Thoracic aorta (tissue), 2 donors: ENCODE measurements around the gene ATXN1. TPM values are rescaled to one million over a fixed set of nuclear protein-coding genes. Genes with fewer than 3 reads are reported as not detected.

Experiments
- ATAC-seq: fragments of 150-250 bp; one replicate; pipeline ENCODE4 v1.8.0; 2017; ENCODE audit warnings: low read depth; ENCODE audit not compliant: insufficient number of reproducible peaks, low FRiP score
- DNase-seq: peaks from one replicate; pipeline ENCODE4 v3.0.0-alpha.2; 2020; ENCODE audit warnings: low spot score
- H3K27ac ChIP-seq, 2 donors: fragments of 200-600 bp; sonication (generic); 1 replicate in 1 of 2; 2 replicates in 1 of 2; pipeline ENCODE4 v1.5.1; 2016; ENCODE audit warnings: mild to moderate bottlenecking in 2 of 2, moderate library complexity in 2 of 2
- H3K27me3 ChIP-seq: fragments of 200-600 bp; sonication (generic); replicated peaks from 2 replicates; pipeline ENCODE4 v1.6.0; 2016; ENCODE audit warnings: mild to moderate bottlenecking; ENCODE audit not compliant: insufficient read depth
- H3K36me3 ChIP-seq: fragments of 200-600 bp; sonication (generic); one replicate; pipeline ENCODE4 v1.5.1; 2016
- H3K4me1 ChIP-seq, 2 donors: fragments of 200-600 bp; sonication (generic); 1 replicate in 1 of 2; 2 replicates in 1 of 2; pipeline versions ENCODE4 v1.5.1 to v1.6.0; 2016; ENCODE audit warnings: low read depth in 2 of 2, mild to moderate bottlenecking in 1 of 2; ENCODE audit not compliant: control insufficient read depth in 1 of 2
- H3K4me3 ChIP-seq: fragments of 200-600 bp; sonication (generic); 2 replicates; pipeline ENCODE4 v1.5.1; 2016; ENCODE audit warnings: mild to moderate bottlenecking
- H3K9me3 ChIP-seq: fragments of 200-600 bp; sonication (generic); 2 replicates; pipeline ENCODE4 v1.5.1; 2016
- total RNA-seq, 2 donors: library from RNA; depleted of rRNA; stranded (reverse); fragments of >200 nt; gene quantifications; one replicate each; pipeline versions ENCODE4 v1.1.0 to v1.2.3, GENCODE V29; 2016
- TF ChIP-seq, protein P1 (sequence below): fragments of 200-600 bp; sonication (generic); IDR thresholded peaks from one replicate; pipeline ENCODE4 v1.5.1; 2019; ENCODE audit warnings: antibody characterized with exemption

Gene ATXN1
- total RNA-seq, 2 donors from 2014 or later, result 59.8 to 62.4 TPM

DNA sequence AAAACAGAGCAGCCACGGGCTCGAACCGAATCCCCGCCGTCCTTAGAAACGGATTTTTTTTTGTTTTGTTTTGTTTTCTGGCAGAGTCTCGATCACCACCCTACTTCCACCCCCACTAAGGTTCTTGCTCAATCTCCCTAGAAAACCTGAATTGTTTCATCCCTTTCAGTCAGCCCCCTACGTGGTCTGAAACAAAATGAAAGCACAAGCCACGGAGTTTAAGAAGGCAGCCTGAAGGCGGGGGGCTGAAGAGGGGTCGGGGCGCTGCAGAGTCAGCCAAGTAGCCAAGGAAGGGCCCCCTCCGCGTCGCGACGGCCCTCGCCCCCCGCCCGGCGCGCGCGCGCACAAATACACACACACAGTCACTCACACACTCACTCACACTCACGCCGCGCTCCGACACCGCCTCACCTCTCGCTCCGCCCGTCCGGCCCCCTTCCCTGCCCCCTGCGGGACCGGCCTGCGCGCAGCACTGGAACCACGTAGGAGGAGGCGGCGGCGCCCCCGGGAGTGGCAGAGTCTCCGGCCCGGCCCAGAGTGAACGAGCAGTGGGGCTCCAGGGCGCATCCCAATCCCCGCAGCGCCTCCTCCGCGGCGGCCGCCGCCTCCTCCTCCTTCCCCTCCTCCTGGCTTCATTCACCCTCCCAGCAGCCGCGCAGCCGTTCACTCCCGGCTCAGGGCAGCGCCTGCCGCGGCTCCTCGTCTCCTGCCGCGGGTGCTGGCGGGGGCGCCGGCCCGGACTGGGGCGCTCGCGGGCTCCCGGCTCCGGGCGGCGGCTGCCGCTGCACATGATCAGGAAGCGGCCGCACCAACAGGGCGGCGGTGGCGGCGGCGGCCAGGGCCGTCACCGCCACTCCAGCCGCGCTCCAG is 1.4 kb downstream of the ATXN1 start:
- Histone ChIP-seq H3K27me3 (no peaks in the 10 kb centered on the region), H3K36me3 (no peaks in the 10 kb centered on the region), H3K27ac (peak overlapping the region; percentile 98 to 99), H3K9me3 (no peaks in the 10 kb centered on the region), H3K4me3 (peak overlapping the region; percentile 82), H3K4me1 (peaks cover 35 to 51% of the 10 kb centered on the region in 2 donors)
- TF ChIP-seq, protein P1, sequence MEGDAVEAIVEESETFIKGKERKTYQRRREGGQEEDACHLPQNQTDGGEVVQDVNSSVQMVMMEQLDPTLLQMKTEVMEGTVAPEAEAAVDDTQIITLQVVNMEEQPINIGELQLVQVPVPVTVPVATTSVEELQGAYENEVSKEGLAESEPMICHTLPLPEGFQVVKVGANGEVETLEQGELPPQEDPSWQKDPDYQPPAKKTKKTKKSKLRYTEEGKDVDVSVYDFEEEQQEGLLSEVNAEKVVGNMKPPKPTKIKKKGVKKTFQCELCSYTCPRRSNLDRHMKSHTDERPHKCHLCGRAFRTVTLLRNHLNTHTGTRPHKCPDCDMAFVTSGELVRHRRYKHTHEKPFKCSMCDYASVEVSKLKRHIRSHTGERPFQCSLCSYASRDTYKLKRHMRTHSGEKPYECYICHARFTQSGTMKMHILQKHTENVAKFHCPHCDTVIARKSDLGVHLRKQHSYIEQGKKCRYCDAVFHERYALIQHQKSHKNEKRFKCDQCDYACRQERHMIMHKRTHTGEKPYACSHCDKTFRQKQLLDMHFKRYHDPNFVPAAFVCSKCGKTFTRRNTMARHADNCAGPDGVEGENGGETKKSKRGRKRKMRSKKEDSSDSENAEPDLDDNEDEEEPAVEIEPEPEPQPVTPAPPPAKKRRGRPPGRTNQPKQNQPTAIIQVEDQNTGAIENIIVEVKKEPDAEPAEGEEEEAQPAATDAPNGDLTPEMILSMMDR, result peak; percentile 27
- ATAC-seq (peak; percentile 39), DNase-seq (peak; percentile 72)

DNA sequence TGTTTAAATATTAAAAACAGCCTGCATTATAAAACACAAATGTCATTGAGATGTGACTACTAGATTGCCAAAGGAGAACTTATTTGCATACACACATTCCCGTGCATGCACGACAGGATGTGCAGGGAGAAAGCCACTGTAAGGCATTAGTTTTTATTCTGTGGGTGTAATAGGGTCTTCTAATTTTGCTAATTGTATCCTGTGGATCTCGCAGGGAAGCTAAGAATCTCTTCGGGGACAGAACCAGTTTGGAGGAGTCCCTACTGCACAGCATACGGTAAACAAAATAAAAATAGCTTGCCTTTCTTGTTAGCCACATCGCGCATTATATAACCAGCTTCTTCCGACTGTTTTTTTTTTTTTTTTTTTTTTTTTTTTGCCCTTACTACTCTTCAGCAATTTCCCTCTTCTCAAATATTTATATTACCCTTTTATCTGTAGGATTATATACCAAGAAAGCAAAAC is 2.0 kb downstream of the ATXN1 start:
- no peaks in the 10 kb centered on the region for H3K9me3 ChIP-seq
- peak overlapping the region; percentile 82 for H3K4me3 ChIP-seq
- no peaks in the 10 kb centered on the region for H3K27me3 ChIP-seq
- ATAC-seq, result no peak
- H3K4me1 ChIP-seq, result peaks cover 41 to 51% of the 10 kb centered on the region in 2 donors
- peak overlapping the region; percentile 98 to 99 for H3K27ac ChIP-seq
- TF ChIP-seq, protein P1, result no peak
- DNase-seq, result no peak
- no peaks in the 10 kb centered on the region for H3K36me3 ChIP-seq

DNA sequence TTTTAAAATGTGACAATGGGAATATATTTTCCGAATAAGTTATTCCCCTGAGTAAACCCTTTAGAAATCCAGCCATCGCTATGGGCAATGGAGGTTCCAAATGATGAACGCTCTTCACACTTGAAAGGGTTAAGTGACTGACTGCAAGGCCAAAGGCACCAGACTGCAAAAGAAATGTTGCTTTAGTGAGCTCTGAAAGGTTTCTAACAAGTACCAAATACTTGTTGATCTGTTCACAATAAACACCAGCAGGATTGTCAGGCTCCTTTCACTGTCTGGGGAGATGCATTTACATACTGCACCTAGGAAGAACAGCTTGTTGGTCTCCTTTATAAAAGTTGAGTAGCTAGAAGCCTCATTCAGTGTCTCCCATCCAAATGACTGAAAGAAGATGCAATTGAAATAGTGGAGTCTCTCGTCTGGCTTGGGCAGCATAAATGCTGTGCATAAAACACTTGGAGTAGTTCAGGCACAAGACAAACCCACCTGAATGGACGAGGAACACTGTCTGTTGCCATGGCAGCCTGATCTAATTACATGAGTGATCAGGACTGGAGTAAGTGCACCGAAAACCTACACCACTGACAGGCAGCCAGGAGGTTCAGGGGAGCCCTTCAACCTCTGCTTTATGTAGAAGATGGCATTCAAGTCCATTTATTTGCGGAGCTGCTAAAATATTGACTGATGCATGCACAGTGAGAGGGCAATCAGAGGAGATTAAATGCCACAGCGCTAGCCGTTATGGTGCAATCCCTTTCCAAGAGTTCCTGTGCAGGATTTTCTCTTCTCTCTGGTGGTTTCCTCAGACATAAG is 2.9 kb downstream of the ATXN1 start:
- H3K9me3 ChIP-seq, result no peaks in the 10 kb centered on the region
- peak overlapping the region; percentile 82 for H3K4me3 ChIP-seq
- H3K36me3 ChIP-seq, result no peaks in the 10 kb centered on the region
- peak overlapping the region; percentile 98 to 99 for H3K27ac ChIP-seq
- peaks cover 46 to 51% of the 10 kb centered on the region in 2 donors for H3K4me1 ChIP-seq
- ATAC-seq (no peak), DNase-seq (no peak)
- H3K27me3 ChIP-seq, result no peaks in the 10 kb centered on the region
- TF ChIP-seq, protein P1, result no peak

DNA sequence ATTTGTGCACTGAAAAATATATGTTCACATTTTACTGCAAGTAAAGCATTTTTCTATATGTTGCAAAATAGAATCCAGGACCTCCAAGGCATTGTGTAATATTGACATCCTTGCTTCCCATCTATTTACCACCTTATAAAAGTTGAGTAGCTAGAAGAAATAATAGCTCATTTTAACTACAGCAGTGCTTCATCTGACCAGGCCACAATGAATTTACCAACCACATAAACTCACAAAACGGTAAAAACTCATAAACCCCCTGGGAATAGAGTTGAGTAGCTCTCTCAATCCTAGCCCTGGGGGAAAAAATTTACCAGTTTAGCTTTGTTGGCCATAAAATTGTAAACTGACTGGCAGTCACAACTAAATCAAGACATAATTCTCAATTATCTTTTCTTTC is 3.9 kb downstream of the ATXN1 start:
- Histone ChIP-seq H3K27me3 (no peaks in the 10 kb centered on the region), H3K9me3 (no peaks in the 10 kb centered on the region), H3K36me3 (no peaks in the 10 kb centered on the region), H3K4me3 (no peak overlapping the region), H3K4me1 (peaks cover 46 to 61% of the 10 kb centered on the region in 2 donors), H3K27ac (no peak overlapping the region)
- DNase-seq (no peak), ATAC-seq (no peak)
- TF ChIP-seq, protein P1, result no peak
